ENCODE data around the gene AHCYL1. TPM values are rescaled to one million over a fixed set of nuclear protein-coding genes. Genes with fewer than 3 reads are reported as not detected.

The AHCYL1 gene
- total and polyA plus RNA-seq, 2 donors (not counting 3 experiments of a cell fraction or from before 2014, with no cell fraction given): 49.2 to 74.2 TPM

DNA sequence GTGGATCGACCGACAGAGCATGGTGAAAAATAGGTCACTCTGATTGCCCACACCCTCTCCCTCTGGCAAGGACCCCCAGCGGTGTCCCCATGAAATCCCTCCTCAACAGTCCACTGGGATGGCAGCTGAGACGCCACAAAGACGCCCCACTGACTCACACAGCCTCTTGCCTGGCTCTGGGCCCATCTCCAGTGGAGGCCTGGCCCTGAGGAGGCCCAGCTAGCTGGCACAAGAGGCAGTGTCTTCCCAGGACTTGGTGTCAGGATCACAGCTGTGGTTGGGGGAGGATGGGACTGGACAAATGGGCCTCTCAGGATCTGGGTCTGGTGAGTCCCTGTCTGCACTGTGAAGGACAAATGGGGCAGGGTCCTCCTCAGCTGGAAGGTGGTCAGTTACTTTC is 81.3 kb downstream of the AHCYL1 start:
- dilution Hi-C loops (cut with MboI; ENCODE audit: extremely low pct_ligation_motif_present, low sequenced_read_pairs): no loop called here
- ChIA-PET POLR2A (interaction anchor here (1.3 kb wide), 1 partner anchor 20 kb away, joined by 6 read pairs; no protein-coding TSS in a partner anchor), CTCF (interaction anchor here (1.3 to 3.2 kb wide), 5 partner anchors 12 to 430 kb away, joined by 3 to 14 read pairs (median 5); no protein-coding TSS in a partner anchor)
- Histone ChIP-seq H3K4me2 (ENCODE audit: insufficient read depth, low read length) (no peak overlapping the region), H3K36me3 (ENCODE audit: control insufficient read depth in 2 of 2, extremely low read depth in 1 of 2, insufficient read depth in 2 of 2, low read length in 2 of 2) (no peaks in the 10 kb centered on the region), H3K4me3 (replicated peaks in 1 of 3; ENCODE audit: insufficient read depth in 1 of 3, low read depth in 1 of 3, low read length in 3 of 3) (no peak overlapping the region), H3K27ac (ENCODE audit: insufficient read depth, low read depth, low read length) (no peak overlapping the region), H4K20me1 (replicated peaks; ENCODE audit: control insufficient read depth, extremely low read depth, insufficient read depth, low read length) (no peaks in the 10 kb centered on the region), H2AFZ (ENCODE audit: low read depth, low read length) (no peak overlapping the region), H3K27me3 (ENCODE audit: control insufficient read depth in 2 of 2, insufficient read depth in 2 of 2, low read length in 2 of 2) (peaks cover 41 to 50% of the 10 kb centered on the region in 2 experiments), H3K9me1 (replicated peaks; ENCODE audit: control insufficient read depth, extremely low read depth, insufficient read depth, low read length) (no peaks in the 10 kb centered on the region), H3K9me3 (replicated peaks; ENCODE audit: control insufficient read depth, insufficient read depth, low read length) (no peaks in the 10 kb centered on the region), H3K9ac (replicated peaks; ENCODE audit: extremely low read depth, insufficient read depth, low read length) (no peak overlapping the region), H3K4me1 (ENCODE audit: control insufficient read depth, extremely low read depth, insufficient read depth, low read length) (no peaks in the 10 kb centered on the region), H3K79me2 (ENCODE audit: control insufficient read depth, insufficient read depth, low read length) (no peaks in the 10 kb centered on the region)
- no TSS peak for BruUV-seq (replicated peaks)
- FAIRE-seq (no peak), DNase-seq (ENCODE audit: low read depth, low spot score) (no peak)
- TF ChIP-seq JUN (IDR thresholded peaks at IDR 0.05; ENCODE audit: borderline replicate concordance, insufficient read depth, insufficient read length, low read depth) (no peak), POLR2AphosphoS5 (IDR thresholded peaks at IDR 0.05; ENCODE audit: insufficient read depth, low read depth, low read length) (no peak)
- intact Hi-C loops (cut with micrococcal nuclease): no loop called here

DNA sequence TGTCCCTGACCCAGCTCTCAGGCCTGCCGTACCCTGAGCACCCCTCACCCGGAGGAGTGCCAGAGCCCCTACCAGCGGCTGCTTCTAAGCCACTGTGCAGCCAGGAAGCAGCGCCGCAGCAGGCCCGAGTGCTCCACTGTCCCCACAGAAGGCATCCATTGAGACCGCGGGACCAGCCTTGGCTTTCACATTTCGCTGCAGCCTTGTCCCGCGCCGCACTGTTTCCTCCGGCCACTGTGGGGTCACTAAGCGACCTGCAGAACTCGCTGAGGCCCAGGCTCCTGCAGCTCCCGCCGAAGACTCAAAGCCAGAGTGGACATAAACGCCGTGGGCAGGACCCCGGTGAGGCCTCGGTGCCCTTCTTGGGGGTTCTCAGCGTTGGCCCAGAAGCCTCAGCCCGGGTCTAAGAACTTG is 82.9 kb downstream of the AHCYL1 start:
- H3K4me3 ChIP-seq (replicated peaks in 1 of 3; ENCODE audit: insufficient read depth in 1 of 3, low read depth in 1 of 3, low read length in 3 of 3): no peak overlapping the region
- intact Hi-C loops (cut with micrococcal nuclease): no loop called here
- FAIRE-seq: no peak
- H3K4me2 ChIP-seq (ENCODE audit: insufficient read depth, low read length): no peak overlapping the region
- POLR2A ChIA-PET: no interaction called here
- CTCF ChIA-PET: interaction anchor here (1.2 to 3.2 kb wide), 4 partner anchors 14 to 38 kb away, joined by 3 to 14 read pairs (median 5); no protein-coding TSS in a partner anchor
- no peak overlapping the region for H3K27ac ChIP-seq (ENCODE audit: insufficient read depth, low read depth, low read length)
- no TSS peak for BruUV-seq (replicated peaks)
- H3K9ac ChIP-seq (replicated peaks; ENCODE audit: extremely low read depth, insufficient read depth, low read length): no peak overlapping the region
- no peaks in the 10 kb centered on the region for H3K9me1 ChIP-seq (replicated peaks; ENCODE audit: control insufficient read depth, extremely low read depth, insufficient read depth, low read length)
- peaks cover 57 to 66% of the 10 kb centered on the region in 2 experiments for H3K27me3 ChIP-seq (ENCODE audit: control insufficient read depth in 2 of 2, insufficient read depth in 2 of 2, low read length in 2 of 2)
- dilution Hi-C loops (cut with MboI; ENCODE audit: extremely low pct_ligation_motif_present, low sequenced_read_pairs): no loop called here
- DNase-seq (ENCODE audit: low read depth, low spot score): no peak
- H2AFZ ChIP-seq (ENCODE audit: low read depth, low read length): no peak overlapping the region
- TF ChIP-seq POLR2AphosphoS5 (IDR thresholded peaks at IDR 0.05; ENCODE audit: insufficient read depth, low read depth, low read length) (no peak), JUN (IDR thresholded peaks at IDR 0.05; ENCODE audit: borderline replicate concordance, insufficient read depth, insufficient read length, low read depth) (no peak), EZH2 (IDR thresholded peaks at IDR 0.05; ENCODE audit: borderline replicate concordance, low read depth, low read length, severe bottlenecking) (no peak), POLR2A (IDR thresholded peaks at IDR 0.05; ENCODE audit: low read depth, low read length) (no peak), GATA2 (IDR thresholded peaks at IDR 0.05; ENCODE audit: insufficient read depth, insufficient read length, low read depth, low read length) (no peak), MYC (IDR thresholded peaks at IDR 0.05; ENCODE audit: low read depth, low read length) (no peak)
- TF ChIP-seq, protein P1, sequence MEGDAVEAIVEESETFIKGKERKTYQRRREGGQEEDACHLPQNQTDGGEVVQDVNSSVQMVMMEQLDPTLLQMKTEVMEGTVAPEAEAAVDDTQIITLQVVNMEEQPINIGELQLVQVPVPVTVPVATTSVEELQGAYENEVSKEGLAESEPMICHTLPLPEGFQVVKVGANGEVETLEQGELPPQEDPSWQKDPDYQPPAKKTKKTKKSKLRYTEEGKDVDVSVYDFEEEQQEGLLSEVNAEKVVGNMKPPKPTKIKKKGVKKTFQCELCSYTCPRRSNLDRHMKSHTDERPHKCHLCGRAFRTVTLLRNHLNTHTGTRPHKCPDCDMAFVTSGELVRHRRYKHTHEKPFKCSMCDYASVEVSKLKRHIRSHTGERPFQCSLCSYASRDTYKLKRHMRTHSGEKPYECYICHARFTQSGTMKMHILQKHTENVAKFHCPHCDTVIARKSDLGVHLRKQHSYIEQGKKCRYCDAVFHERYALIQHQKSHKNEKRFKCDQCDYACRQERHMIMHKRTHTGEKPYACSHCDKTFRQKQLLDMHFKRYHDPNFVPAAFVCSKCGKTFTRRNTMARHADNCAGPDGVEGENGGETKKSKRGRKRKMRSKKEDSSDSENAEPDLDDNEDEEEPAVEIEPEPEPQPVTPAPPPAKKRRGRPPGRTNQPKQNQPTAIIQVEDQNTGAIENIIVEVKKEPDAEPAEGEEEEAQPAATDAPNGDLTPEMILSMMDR (IDR thresholded peaks at IDR 0.05; ENCODE audit: extremely low read depth in 1 of 2, insufficient read depth in 1 of 2, low read depth in 1 of 2, low read length in 2 of 2): no peak
- no peaks in the 10 kb centered on the region for H3K79me2 ChIP-seq (ENCODE audit: control insufficient read depth, insufficient read depth, low read length)
- no peaks in the 10 kb centered on the region for H3K9me3 ChIP-seq (replicated peaks; ENCODE audit: control insufficient read depth, insufficient read depth, low read length)
- no peaks in the 10 kb centered on the region for H3K4me1 ChIP-seq (ENCODE audit: control insufficient read depth, extremely low read depth, insufficient read depth, low read length)
- no peaks in the 10 kb centered on the region for H3K36me3 ChIP-seq (ENCODE audit: control insufficient read depth in 2 of 2, extremely low read depth in 1 of 2, insufficient read depth in 2 of 2, low read length in 2 of 2)
- no peaks in the 10 kb centered on the region for H4K20me1 ChIP-seq (replicated peaks; ENCODE audit: control insufficient read depth, extremely low read depth, insufficient read depth, low read length)
